Kidney (tissue), 14 donors: ENCODE results near the gene CLN6. TPM values are rescaled to one million over a fixed set of nuclear protein-coding genes. Genes with fewer than 3 reads are reported as not detected.
"Not testable (repeated sequence)": the region's sequence is repeated elsewhere in the genome, so short reads cannot be mapped to it uniquely, and the experiment has no call there.

Experiments
- DNase-seq, 5 donors: peaks; one replicate each; pipeline ENCODE4 v3.0.0-alpha.2; 2013 to 2020
- FAIRE-seq: peaks from 2 replicates; lab custom pipeline; 2012; peaks lifted over from hg19 to GRCh38; lab: Jason Lieb, UNC
- H3K27ac ChIP-seq, 2 donors: one replicate each; pipeline ENCODE4 v1.7.0; 2013; ENCODE audit warnings: low read depth in 2 of 2, low read length in 2 of 2, inconsistent platforms in 1 of 2
- H3K27me3 ChIP-seq: one replicate; pipeline ENCODE4 v1.7.1; 2013; ENCODE audit warnings: low read length, inconsistent platforms; ENCODE audit not compliant: control insufficient read depth, insufficient read depth
- H3K36me3 ChIP-seq, 3 donors: one replicate each; pipeline versions ENCODE4 v1.7.0 to v1.7.1; 2013; ENCODE audit warnings: low read length in 3 of 3, control low read depth in 1 of 3, inconsistent platforms in 1 of 3; ENCODE audit not compliant: insufficient read depth in 3 of 3, control insufficient read depth in 2 of 3
- H3K4me1 ChIP-seq, 3 donors: one replicate each; pipeline versions ENCODE4 v1.7.0 to v1.7.1; 2013; ENCODE audit warnings: low read length in 3 of 3, inconsistent platforms in 1 of 3, low read depth in 1 of 3; ENCODE audit not compliant: control insufficient read depth in 2 of 3, insufficient read depth in 2 of 3
- H3K4me3 ChIP-seq, 3 donors: one replicate each; pipeline versions ENCODE4 v1.7.0 to v1.8.1; 2013; ENCODE audit warnings: low read length in 3 of 3, control low read depth in 1 of 3, inconsistent platforms in 1 of 3
- H3K9ac ChIP-seq, 3 donors: one replicate each; pipeline versions ENCODE4 v1.7.0 to v1.7.1; 2013; ENCODE audit warnings: low read length in 3 of 3, control low read depth in 1 of 3, inconsistent platforms in 1 of 3
- H3K9me3 ChIP-seq, 3 donors: one replicate each; pipeline versions ENCODE4 v1.7.0 to v1.7.1; 2013; ENCODE audit warnings: low read length in 3 of 3, control low read depth in 1 of 3, inconsistent platforms in 1 of 3; ENCODE audit not compliant: control insufficient read depth in 2 of 3, insufficient read depth in 1 of 3
- intact Hi-C: fragments of 100-400 bp; cut with DNase I; formaldehyde crosslinking; loops from one replicate; pipeline ENCODE4 v1.11.1; 2022
- polyA plus RNA-seq: library from polyadenylated mRNA; stranded (reverse); fragments of 350-450 nt; fragmentation: Illumina TruSeq; extraction: RNeasy Lipid Tissue Mini Kit (QIAGEN cat#74804); gene quantifications from one replicate; pipeline ENCODE4 v1.2.3, GENCODE V29; 2014; ENCODE audit warnings: low read depth, low replicate concordance; ENCODE audit not compliant: insufficient read depth
- total RNA-seq: library from RNA; stranded (reverse); fragmentation: NEBNext Ultra II Directional; extraction: Animal tissue kit (Norgen Biotek cat#: 25700); gene quantifications from one replicate; pipeline ENCODE4 v1.2.1, GENCODE V29; 2021
- TF ChIP-seq, protein P1 (sequence below): IDR thresholded peaks from 3 replicates; pipeline ENCODE4 v1.5.1; 2012; ENCODE audit warnings: mild to moderate bottlenecking, moderate library complexity, borderline replicate concordance; ENCODE audit not compliant: insufficient read depth; ENCODE audit errors: extremely low read depth
- donor health status: control.
- donor health status: control.
- donor health status: control.
- donor health status: control.
- donor health status: control.
- donor health status: DM: yes; HTN: yes; CAD: no.
- donor health status: Normal renal cell carcinoma (clear cell type).

CLN6 gene
- total and polyA plus RNA-seq, 2 donors from 2014 or later: 30.8 to 36.6 TPM

- Histone ChIP-seq H3K4me1 (peaks cover 0 to 11% (median 10%) of the 10 kb centered on the region in 3 donors), H3K9me3 (no peaks in the 10 kb centered on the region), H3K27me3 (no peaks in the 10 kb centered on the region), H3K36me3 (no peaks in the 10 kb centered on the region), H3K27ac (no peak overlapping the region), H3K4me3 (no peak overlapping the region), H3K9ac (no peak overlapping the region)
- FAIRE-seq: no peak
- intact Hi-C loops: no loop called here
- no peak for DNase-seq
- TF ChIP-seq, protein P1, sequence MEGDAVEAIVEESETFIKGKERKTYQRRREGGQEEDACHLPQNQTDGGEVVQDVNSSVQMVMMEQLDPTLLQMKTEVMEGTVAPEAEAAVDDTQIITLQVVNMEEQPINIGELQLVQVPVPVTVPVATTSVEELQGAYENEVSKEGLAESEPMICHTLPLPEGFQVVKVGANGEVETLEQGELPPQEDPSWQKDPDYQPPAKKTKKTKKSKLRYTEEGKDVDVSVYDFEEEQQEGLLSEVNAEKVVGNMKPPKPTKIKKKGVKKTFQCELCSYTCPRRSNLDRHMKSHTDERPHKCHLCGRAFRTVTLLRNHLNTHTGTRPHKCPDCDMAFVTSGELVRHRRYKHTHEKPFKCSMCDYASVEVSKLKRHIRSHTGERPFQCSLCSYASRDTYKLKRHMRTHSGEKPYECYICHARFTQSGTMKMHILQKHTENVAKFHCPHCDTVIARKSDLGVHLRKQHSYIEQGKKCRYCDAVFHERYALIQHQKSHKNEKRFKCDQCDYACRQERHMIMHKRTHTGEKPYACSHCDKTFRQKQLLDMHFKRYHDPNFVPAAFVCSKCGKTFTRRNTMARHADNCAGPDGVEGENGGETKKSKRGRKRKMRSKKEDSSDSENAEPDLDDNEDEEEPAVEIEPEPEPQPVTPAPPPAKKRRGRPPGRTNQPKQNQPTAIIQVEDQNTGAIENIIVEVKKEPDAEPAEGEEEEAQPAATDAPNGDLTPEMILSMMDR: no peak
These were observed 5.4 kb downstream of the CLN6 start for GRCh38 chr15:68224108-68224507.

DNA sequence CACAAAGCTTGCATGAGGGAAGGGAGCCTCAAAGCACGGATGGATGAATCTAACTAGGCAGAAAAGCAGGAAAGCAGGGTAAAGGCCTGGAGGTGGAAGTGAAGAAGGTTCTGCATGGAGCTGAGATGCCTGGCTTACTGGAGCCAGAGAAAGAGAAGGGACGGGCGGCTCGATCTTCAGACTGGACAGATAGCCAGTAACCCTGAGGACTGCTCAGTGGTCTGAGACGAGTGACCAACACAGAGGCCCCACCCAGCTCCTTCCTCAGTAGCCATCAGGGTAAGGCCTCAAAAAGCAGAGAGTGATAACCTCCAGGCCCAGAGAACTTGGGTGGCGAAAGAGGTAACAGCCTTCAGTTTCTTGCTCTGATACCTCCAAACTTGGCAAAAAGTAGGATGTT is 6.4 kb downstream of the CLN6 start:
- FAIRE-seq: no peak
- intact Hi-C loops: no loop called here

GRCh38 chr15:68222432-68222743 is 7.1 kb downstream of the CLN6 start:
- H3K9me3 ChIP-seq, H3K4me1 ChIP-seq, H3K36me3 ChIP-seq, H3K9ac ChIP-seq, H3K27ac ChIP-seq, intact Hi-C loops, H3K27me3 ChIP-seq, H3K4me3 ChIP-seq, FAIRE-seq: not testable (repeated sequence)
- peak in 1 of 5 donors; percentile 26 for DNase-seq

More for the DNA sequence above, 6.4 kb downstream of the CLN6 start:
- Histone ChIP-seq H3K9me3 (no peaks in the 10 kb centered on the region), H3K27ac (no peak overlapping the region), H3K4me1 (peaks cover 0 to 6% (median 5%) of the 10 kb centered on the region in 3 donors), H3K9ac (no peak overlapping the region), H3K27me3 (no peaks in the 10 kb centered on the region), H3K36me3 (no peaks in the 10 kb centered on the region), H3K4me3 (no peak overlapping the region)
- peak in 1 of 5 donors; percentile 30 for DNase-seq
- TF ChIP-seq, protein P1: no peak

DNA sequence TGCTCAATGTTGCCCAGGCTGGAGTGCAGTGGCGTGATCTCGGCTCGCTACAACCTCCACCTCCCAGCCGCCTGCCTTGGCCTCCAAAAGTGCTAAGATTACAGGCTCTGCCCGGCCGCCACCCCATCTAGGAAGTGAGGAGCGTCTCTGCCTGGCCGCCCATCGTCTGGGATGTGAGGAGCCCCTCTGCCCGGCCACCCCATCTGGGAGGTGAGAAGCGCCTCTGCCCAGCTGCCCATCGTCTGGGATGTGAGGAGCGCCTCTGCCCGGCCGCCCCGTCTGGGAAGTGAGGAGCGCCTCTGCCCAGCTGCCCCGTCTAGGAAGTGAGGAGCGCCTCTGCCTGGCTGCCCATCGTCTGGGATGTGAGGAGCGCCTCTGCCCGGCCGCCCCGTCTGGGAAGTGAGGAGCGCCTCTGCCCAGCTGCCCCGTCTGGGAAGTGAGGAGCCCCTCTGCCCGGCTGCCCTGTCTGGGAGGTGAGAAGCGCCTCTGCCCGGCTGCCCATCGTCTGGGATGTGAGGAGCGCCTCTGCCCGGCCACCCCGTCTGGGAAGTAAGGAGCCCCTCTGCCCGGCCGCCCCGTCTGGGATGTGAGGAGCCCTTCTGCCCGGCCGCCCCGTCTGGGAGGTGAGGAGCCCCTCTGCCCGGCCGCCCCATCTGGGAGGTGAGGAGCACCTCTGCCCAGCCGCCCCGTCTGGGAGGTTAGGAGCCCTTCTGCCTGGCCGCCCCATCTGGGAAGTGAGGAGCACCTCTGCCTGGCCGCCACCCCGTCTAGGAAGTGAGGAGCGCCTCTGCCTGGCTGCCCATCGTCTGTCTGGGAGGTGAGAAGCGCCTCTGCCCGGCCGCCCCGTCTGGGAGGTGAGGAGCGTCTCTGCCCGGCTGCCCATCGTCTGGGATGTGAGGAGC is 7.7 kb downstream of the CLN6 start:
- H3K36me3 ChIP-seq, H3K9me3 ChIP-seq, H3K9ac ChIP-seq, intact Hi-C loops, H3K4me1 ChIP-seq, FAIRE-seq, H3K4me3 ChIP-seq, H3K27ac ChIP-seq, H3K27me3 ChIP-seq: not testable (repeated sequence)
- peak in 1 of 5 donors; percentile 70 for DNase-seq
